Measurements from ENCODE around the gene BRIP1.

DNA sequence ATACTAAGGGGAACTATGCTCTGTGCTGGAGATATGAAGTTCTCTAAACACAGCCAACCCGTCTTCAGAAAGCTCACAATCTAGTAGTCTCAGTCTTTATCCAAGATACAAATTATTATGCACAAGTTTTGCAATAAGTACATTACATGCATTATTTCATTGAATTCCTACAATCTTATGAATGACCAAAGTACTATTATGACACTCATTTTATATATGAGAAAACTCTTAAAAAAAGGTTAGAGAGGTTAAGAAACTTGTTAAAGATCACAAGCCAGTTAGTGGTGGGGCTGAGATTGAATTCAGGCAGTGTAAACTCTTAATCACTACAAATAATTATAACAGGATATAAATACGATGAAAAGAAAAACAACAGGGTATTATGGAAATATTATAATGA is 4.7 kb upstream of the BRIP1 start:
- no peak for TF ChIP-seq CTCF (IDR thresholded peaks at IDR 0.05)
- TF ChIP-seq POLR2AphosphoS5 (IDR thresholded peaks at IDR 0.05), result no peak
- TF ChIP-seq POLR2A (IDR thresholded peaks at IDR 0.05), result no peak

All from prostate gland (tissue), 2 donors.